OCI-LY1 (cell line): ENCODE results near the gene ZNF701.

ENCODE experiments used
- EZH2 ChIP-seq: fragments of 200-600 bp; sonication (generic), shearing (Covaris generic); IDR thresholded peaks from 2 replicates; pipeline ENCODE4 v1.8.0; 2017; ENCODE audit warnings: borderline replicate concordance, mixed run types, mild to moderate bottlenecking, antibody characterized with exemption, low read length, moderate library complexity, mixed read lengths
- TF ChIP-seq, protein P1 (sequence below): fragments of 200-600 bp; sonication (generic), shearing (Covaris generic); IDR thresholded peaks from 2 replicates; pipeline ENCODE4 v1.5.1; 2017; ENCODE audit warnings: mild to moderate bottlenecking, antibody characterized with exemption, low read length, moderate library complexity, mixed read lengths

DNA sequence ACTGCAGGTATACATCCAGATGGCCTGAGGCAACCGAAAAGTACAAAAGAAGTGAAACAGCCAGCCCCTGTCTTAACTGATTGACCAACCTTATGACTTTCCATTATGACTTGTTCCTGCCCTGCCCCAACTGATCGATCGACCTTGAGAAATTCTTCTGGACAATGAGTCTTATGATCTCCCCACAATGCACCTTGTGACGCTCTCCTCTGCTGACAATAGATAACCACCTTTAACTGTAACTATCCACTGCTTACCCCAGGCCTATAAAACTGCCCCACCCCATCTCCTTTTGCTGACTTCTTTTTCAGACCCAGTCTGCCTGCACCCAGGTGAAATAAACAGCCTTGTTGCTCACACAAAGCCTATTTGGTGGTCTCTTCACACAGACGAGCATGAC lies 56.8 kb downstream of the ZNF701 start:
- TF ChIP-seq, protein P1, sequence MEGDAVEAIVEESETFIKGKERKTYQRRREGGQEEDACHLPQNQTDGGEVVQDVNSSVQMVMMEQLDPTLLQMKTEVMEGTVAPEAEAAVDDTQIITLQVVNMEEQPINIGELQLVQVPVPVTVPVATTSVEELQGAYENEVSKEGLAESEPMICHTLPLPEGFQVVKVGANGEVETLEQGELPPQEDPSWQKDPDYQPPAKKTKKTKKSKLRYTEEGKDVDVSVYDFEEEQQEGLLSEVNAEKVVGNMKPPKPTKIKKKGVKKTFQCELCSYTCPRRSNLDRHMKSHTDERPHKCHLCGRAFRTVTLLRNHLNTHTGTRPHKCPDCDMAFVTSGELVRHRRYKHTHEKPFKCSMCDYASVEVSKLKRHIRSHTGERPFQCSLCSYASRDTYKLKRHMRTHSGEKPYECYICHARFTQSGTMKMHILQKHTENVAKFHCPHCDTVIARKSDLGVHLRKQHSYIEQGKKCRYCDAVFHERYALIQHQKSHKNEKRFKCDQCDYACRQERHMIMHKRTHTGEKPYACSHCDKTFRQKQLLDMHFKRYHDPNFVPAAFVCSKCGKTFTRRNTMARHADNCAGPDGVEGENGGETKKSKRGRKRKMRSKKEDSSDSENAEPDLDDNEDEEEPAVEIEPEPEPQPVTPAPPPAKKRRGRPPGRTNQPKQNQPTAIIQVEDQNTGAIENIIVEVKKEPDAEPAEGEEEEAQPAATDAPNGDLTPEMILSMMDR: no peak
- TF ChIP-seq EZH2: no peak
